Gastroesophageal sphincter (tissue), 4 donors: ENCODE data around the gene ELMO1. TPM values are rescaled to one million over a fixed set of nuclear protein-coding genes. Genes with fewer than 3 reads are reported as not detected.

ENCODE experiments used
- ATAC-seq: fragments of 150-250 bp; one replicate; pipeline ENCODE4 v1.9.1; 2016; ENCODE audit warnings: mild to moderate bottlenecking, moderate library complexity
- H3K27ac ChIP-seq, 4 donors: fragments of 200-600 bp; sonication (generic) in 3 of 4; 1 replicate in 3 of 4; 2 replicates in 1 of 4; pipeline ENCODE4 v1.5.1; 2016 to 2019
- H3K27me3 ChIP-seq: fragments of 200-600 bp; sonication (generic); one replicate; pipeline ENCODE4 v1.5.1; 2019
- H3K36me3 ChIP-seq, 2 donors: fragments of 200-600 bp; sonication (generic); one replicate each; pipeline ENCODE4 v1.5.1; 2019; ENCODE audit warnings: control low read depth in 1 of 2
- H3K4me1 ChIP-seq, 3 donors: fragments of 200-600 bp; sonication (generic); 1 replicate in 2 of 3; 2 replicates in 1 of 3; pipeline ENCODE4 v1.5.1; 2016 to 2019; ENCODE audit warnings: control low read depth in 2 of 3
- H3K4me3 ChIP-seq, 2 donors: fragments of 200-600 bp; sonication (generic); one replicate each; pipeline ENCODE4 v1.5.1; 2019; ENCODE audit warnings: mild to moderate bottlenecking in 1 of 2, moderate library complexity in 1 of 2
- H3K9me3 ChIP-seq, 3 donors: fragments of 200-600 bp; sonication (generic); one replicate each; pipeline ENCODE4 v1.5.1; 2017 to 2019; ENCODE audit warnings: control low read depth in 2 of 3
- CTCF ChIP-seq, 4 experiments: fragments of 200-600 bp in 2 of 4; fragments of 450-650 bp in 2 of 4; sonication (generic) in 1 of 4; IDR thresholded peaks; one replicate each; pipeline ENCODE4 v1.5.1; 2017 to 2019; ENCODE audit warnings: antibody characterized with exemption in 4 of 4, mild to moderate bottlenecking in 2 of 4, moderate library complexity in 2 of 4
- EP300 ChIP-seq: sonication (generic); formaldehyde crosslinking; IDR thresholded peaks from one replicate; pipeline ENCODE4 v1.6.1; 2017; ENCODE audit warnings: antibody characterized with exemption, mild to moderate bottlenecking
- POLR2A ChIP-seq, 2 donors: fragments of 450-650 bp; IDR thresholded peaks; one replicate each; pipeline ENCODE4 v1.6.1; 2017; ENCODE audit warnings: antibody characterized with exemption in 2 of 2, mild to moderate bottlenecking in 2 of 2, moderate library complexity in 1 of 2
- POLR2AphosphoS5 ChIP-seq: sonication (generic); formaldehyde crosslinking; IDR thresholded peaks from one replicate; pipeline ENCODE4 v1.6.1; 2017; ENCODE audit warnings: antibody characterized with exemption
- WGBS, 2 donors: methylation state at CpG; one replicate each; pipeline ENCODE4 v1.1.5; 2018; ENCODE audit warnings: low coverage in 1 of 2; 5-methylcytosine and 5-hydroxymethylcytosine counted together
- total RNA-seq, 4 donors: library from RNA; depleted of rRNA; stranded (reverse); fragments of >200 nt; gene quantifications; one replicate each; pipeline ENCODE4 v1.1.0, GENCODE V29; 2016

ELMO1 gene
- total RNA-seq, 4 donors from 2014 or later = 22.1 to 54.0 (median 42.7) TPM

GRCh38 chr7:36986511-36986933, 462.1 kb downstream of the ELMO1 start:
- peak overlapping the region in 1 of 4 donors; percentile 68 for H3K27ac ChIP-seq
- TF ChIP-seq CTCF (IDR thresholded peaks at IDR 0.05) (no peak), POLR2AphosphoS5 (no peak), POLR2A (IDR thresholded peaks at IDR 0.05) (no peak), EP300 (no peak)
- H3K9me3 ChIP-seq = no peaks in the 10 kb centered on the region
- no peaks in the 10 kb centered on the region for H3K36me3 ChIP-seq
- H3K4me3 ChIP-seq = no peak overlapping the region
- WGBS, 2 donors = 20 to 65% methylated on average over 1 to 5 of the region's 5 CpGs
- peaks cover 0 to 44% (median 12%) of the 10 kb centered on the region in 3 donors for H3K4me1 ChIP-seq
- no peak for ATAC-seq
- H3K27me3 ChIP-seq = no peaks in the 10 kb centered on the region

- WGBS, 2 donors = 53 to 77% methylated on average over 12 to 13 of the region's 13 CpGs
- H3K4me1 ChIP-seq = peaks cover 4 to 50% (median 12%) of the 10 kb centered on the region in 3 donors
- no peaks in the 10 kb centered on the region for H3K27me3 ChIP-seq
- H3K36me3 ChIP-seq = no peaks in the 10 kb centered on the region
- no peak for TF ChIP-seq EP300
- TF ChIP-seq POLR2A (IDR thresholded peaks at IDR 0.05) = no peak
- TF ChIP-seq POLR2AphosphoS5 = no peak
- TF ChIP-seq CTCF (IDR thresholded peaks at IDR 0.05) = no peak
- peak overlapping the region; percentile 18 to 34 for H3K4me3 ChIP-seq
- peak overlapping the region in 3 of 4 donors; percentile 5 to 68 (median 25) for H3K27ac ChIP-seq
- H3K9me3 ChIP-seq = no peaks in the 10 kb centered on the region
- ATAC-seq = no peak
These were observed 462.7 kb downstream of the ELMO1 start for GRCh38 chr7:36985866-36986400.

GRCh38 chr7:36985316-36985715, 463.3 kb downstream of the ELMO1 start:
- H3K27ac ChIP-seq = peak overlapping the region in 3 of 4 donors; percentile 5 to 68 (median 25)
- no peaks in the 10 kb centered on the region for H3K27me3 ChIP-seq
- no peaks in the 10 kb centered on the region for H3K9me3 ChIP-seq
- TF ChIP-seq EP300 = no peak
- TF ChIP-seq CTCF (IDR thresholded peaks at IDR 0.05) = no peak
- no peak for TF ChIP-seq POLR2AphosphoS5
- TF ChIP-seq POLR2A (IDR thresholded peaks at IDR 0.05) = no peak
- ATAC-seq = peak; percentile 22
- peaks cover 6 to 56% (median 12%) of the 10 kb centered on the region in 3 donors for H3K4me1 ChIP-seq
- no peaks in the 10 kb centered on the region for H3K36me3 ChIP-seq
- peak overlapping the region; percentile 18 to 34 for H3K4me3 ChIP-seq
- WGBS, 2 donors = 14 to 27% methylated on average over 5 of the region's 5 CpGs

GRCh38 chr7:36984710-36985312, 463.9 kb downstream of the ELMO1 start:
- no peaks in the 10 kb centered on the region for H3K27me3 ChIP-seq
- peak overlapping the region in 2 of 4 donors; percentile 5 to 68 for H3K27ac ChIP-seq
- ATAC-seq = no peak
- TF ChIP-seq POLR2A (IDR thresholded peaks at IDR 0.05) (no peak), EP300 (no peak), CTCF (IDR thresholded peaks at IDR 0.05) (no peak), POLR2AphosphoS5 (no peak)
- peaks cover 9 to 61% (median 12%) of the 10 kb centered on the region in 3 donors for H3K4me1 ChIP-seq
- H3K4me3 ChIP-seq = peak overlapping the region in 1 of 2 donors; percentile 34
- no peaks in the 10 kb centered on the region for H3K36me3 ChIP-seq
- H3K9me3 ChIP-seq = no peaks in the 10 kb centered on the region
- 20 to 25% methylated on average over 5 to 6 of the region's 6 CpGs for WGBS, 2 donors

GRCh38 chr7:36984041-36984521, 464.6 kb downstream of the ELMO1 start:
- 52 to 86% methylated on average over 8 to 9 of the region's 9 CpGs for WGBS, 2 donors
- Histone ChIP-seq H3K9me3 (no peaks in the 10 kb centered on the region), H3K4me3 (no peak overlapping the region), H3K27ac (peak overlapping the region in 2 of 4 donors; percentile 5 to 68), H3K36me3 (no peaks in the 10 kb centered on the region), H3K4me1 (peaks cover 9 to 68% (median 16%) of the 10 kb centered on the region in 3 donors), H3K27me3 (no peaks in the 10 kb centered on the region)
- ATAC-seq = no peak
- TF ChIP-seq CTCF (IDR thresholded peaks at IDR 0.05) = no peak
- TF ChIP-seq EP300 = no peak
- no peak for TF ChIP-seq POLR2AphosphoS5
- no peak for TF ChIP-seq POLR2A (IDR thresholded peaks at IDR 0.05)
